Measurements from ENCODE around the gene EVA1C. TPM values are rescaled to one million over a fixed set of nuclear protein-coding genes. Genes with fewer than 3 reads are reported as not detected.
"Not testable (repeated sequence)": the region's sequence is repeated elsewhere in the genome, so short reads cannot be mapped to it uniquely, and the experiment has no call there.

The EVA1C gene
- polyA plus RNA-seq, 1 experiment, result 9.6 TPM

DNA sequence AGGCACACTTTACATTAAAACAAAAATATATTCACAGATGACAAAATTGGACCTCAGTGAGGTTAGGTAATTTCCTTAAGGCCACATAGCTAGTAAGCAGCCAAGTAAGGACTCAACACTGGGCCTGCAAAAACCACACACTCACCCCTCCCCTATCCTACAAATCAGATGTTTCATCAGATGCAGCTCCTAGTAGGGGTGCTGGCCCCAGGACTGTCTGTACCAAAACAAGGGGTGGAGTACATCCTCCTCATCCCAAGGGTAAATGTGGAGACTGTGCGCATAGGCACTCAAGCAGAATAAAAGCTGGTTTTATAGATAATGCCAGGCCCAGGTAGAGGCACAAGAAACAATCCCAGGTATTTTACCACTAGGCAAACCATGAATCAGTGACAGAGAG is 45.3 kb upstream of the EVA1C start:
- ChIA-PET POLR2A (no interaction called here), CTCF (interaction anchor here (0.8 to 2.1 kb wide), 6 partner anchors 10 to 202 kb away, joined by 3 to 4 read pairs (median 3); no protein-coding TSS in a partner anchor)
- Histone ChIP-seq H3K4me3 (ENCODE audit: low read depth, low read length) (no peak overlapping the region), H3K36me3 (ENCODE audit: control insufficient read depth, insufficient read depth, low read length) (peaks cover 25% of the 10 kb centered on the region), H3K27me3 (ENCODE audit: control insufficient read depth, insufficient read depth, low read length) (no peaks in the 10 kb centered on the region)
- no peak for DNase-seq (ENCODE audit: low read depth)
- TF ChIP-seq CTCF (IDR thresholded peaks at IDR 0.05; ENCODE audit: insufficient read depth, low read depth, low read length), result no peak

DNA sequence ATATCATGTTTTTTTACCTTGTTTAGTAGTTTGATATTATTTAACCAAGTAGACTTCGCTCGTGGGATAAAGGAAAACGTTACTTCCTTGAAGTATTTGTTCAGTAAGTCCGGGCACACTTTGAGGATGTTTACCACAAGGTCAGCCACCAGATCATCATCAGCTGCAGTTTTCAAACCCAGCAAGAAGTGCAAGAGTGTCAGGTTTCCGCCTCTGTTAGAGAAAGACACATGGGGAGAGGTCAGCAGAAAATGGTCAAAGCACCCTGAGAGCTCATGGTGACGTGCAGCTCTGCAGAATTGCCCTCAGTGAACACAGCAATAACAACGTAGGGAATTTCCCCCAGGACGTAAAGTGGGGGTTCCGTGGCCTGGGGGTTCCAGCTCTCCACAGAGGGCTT is 44.1 kb upstream of the EVA1C start:
- TF ChIP-seq CTCF (IDR thresholded peaks at IDR 0.05; ENCODE audit: insufficient read depth, low read depth, low read length), result no peak
- CTCF ChIA-PET, result interaction anchor here (0.6 to 2.1 kb wide), 3 partner anchors 9 to 86 kb away, joined by 3 to 4 read pairs (median 3); no protein-coding TSS in a partner anchor
- H3K36me3 ChIP-seq (ENCODE audit: control insufficient read depth, insufficient read depth, low read length), result peaks cover 18% of the 10 kb centered on the region
- POLR2A ChIA-PET, result no interaction called here
- no peaks in the 10 kb centered on the region for H3K27me3 ChIP-seq (ENCODE audit: control insufficient read depth, insufficient read depth, low read length)
- no peak for DNase-seq (ENCODE audit: low read depth)
- H3K4me3 ChIP-seq (ENCODE audit: low read depth, low read length), result no peak overlapping the region

GRCh38 chr21:32368961-32369360 is 43.5 kb upstream of the EVA1C start:
- DNase-seq (ENCODE audit: low read depth); POLR2A ChIA-PET; H3K4me3 ChIP-seq (ENCODE audit: low read depth, low read length); H3K27me3 ChIP-seq (ENCODE audit: control insufficient read depth, insufficient read depth, low read length): not testable (repeated sequence)
- CTCF ChIA-PET, result interaction anchor here (2.1 kb wide), 1 partner anchor 20 kb away, joined by 4 read pairs; no protein-coding TSS in a partner anchor
- peaks cover 18% of the 10 kb centered on the region for H3K36me3 ChIP-seq (ENCODE audit: control insufficient read depth, insufficient read depth, low read length)

GRCh38 chr21:32370998-32371766 is 41.3 kb upstream of the EVA1C start:
- no peak for TF ChIP-seq CTCF (IDR thresholded peaks at IDR 0.05; ENCODE audit: insufficient read depth, low read depth, low read length)
- Histone ChIP-seq H3K4me3 (ENCODE audit: low read depth, low read length) (no peak overlapping the region), H3K36me3 (ENCODE audit: control insufficient read depth, insufficient read depth, low read length) (peaks cover 10% of the 10 kb centered on the region), H3K27me3 (ENCODE audit: control insufficient read depth, insufficient read depth, low read length) (no peaks in the 10 kb centered on the region)
- POLR2A ChIA-PET, result no interaction called here
- CTCF ChIA-PET, result no interaction called here
- DNase-seq (ENCODE audit: low read depth), result no peak

- H3K27me3 ChIP-seq (ENCODE audit: control insufficient read depth, insufficient read depth, low read length), result no peaks in the 10 kb centered on the region
- ChIA-PET CTCF (interaction anchor here (1.0 to 1.5 kb wide), 2 partner anchors 29 to 197 kb away, joined by 3 to 5 read pairs; no protein-coding TSS in a partner anchor), POLR2A (interaction anchor here (0.7 kb wide), 1 partner anchor 35 kb away, joined by 3 read pairs; no protein-coding TSS in a partner anchor)
- DNase-seq (ENCODE audit: low read depth), result peak; percentile 62
- H3K4me3 ChIP-seq (ENCODE audit: low read depth, low read length), result no peak overlapping the region
- no peak for TF ChIP-seq CTCF (IDR thresholded peaks at IDR 0.05; ENCODE audit: insufficient read depth, low read depth, low read length)
- H3K36me3 ChIP-seq (ENCODE audit: control insufficient read depth, insufficient read depth, low read length), result peaks cover 6% of the 10 kb centered on the region
These were observed 40.6 kb upstream of the EVA1C start for GRCh38 chr21:32371913-32372314.

Measured in BJ (cell line).